Kidney (tissue), 14 donors: ENCODE measurements around the gene WWP2. TPM values are rescaled to one million over a fixed set of nuclear protein-coding genes. Genes with fewer than 3 reads are reported as not detected.

Experiments
- DNase-seq, 5 donors: peaks; one replicate each; pipeline ENCODE4 v3.0.0-alpha.2; 2013 to 2020
- FAIRE-seq: peaks from 2 replicates; lab custom pipeline; 2012; peaks lifted over from hg19 to GRCh38; lab: Jason Lieb, UNC
- H3K27ac ChIP-seq, 2 donors: one replicate each; pipeline ENCODE4 v1.7.0; 2013; ENCODE audit warnings: low read depth in 2 of 2, low read length in 2 of 2, inconsistent platforms in 1 of 2
- H3K27me3 ChIP-seq: one replicate; pipeline ENCODE4 v1.7.1; 2013; ENCODE audit warnings: low read length, inconsistent platforms; ENCODE audit not compliant: control insufficient read depth, insufficient read depth
- H3K36me3 ChIP-seq, 3 donors: one replicate each; pipeline versions ENCODE4 v1.7.0 to v1.7.1; 2013; ENCODE audit warnings: low read length in 3 of 3, control low read depth in 1 of 3, inconsistent platforms in 1 of 3; ENCODE audit not compliant: insufficient read depth in 3 of 3, control insufficient read depth in 2 of 3
- H3K4me1 ChIP-seq, 3 donors: one replicate each; pipeline versions ENCODE4 v1.7.0 to v1.7.1; 2013; ENCODE audit warnings: low read length in 3 of 3, inconsistent platforms in 1 of 3, low read depth in 1 of 3; ENCODE audit not compliant: control insufficient read depth in 2 of 3, insufficient read depth in 2 of 3
- H3K4me3 ChIP-seq, 3 donors: one replicate each; pipeline versions ENCODE4 v1.7.0 to v1.8.1; 2013; ENCODE audit warnings: low read length in 3 of 3, control low read depth in 1 of 3, inconsistent platforms in 1 of 3
- H3K9ac ChIP-seq, 3 donors: one replicate each; pipeline versions ENCODE4 v1.7.0 to v1.7.1; 2013; ENCODE audit warnings: low read length in 3 of 3, control low read depth in 1 of 3, inconsistent platforms in 1 of 3
- H3K9me3 ChIP-seq, 3 donors: one replicate each; pipeline versions ENCODE4 v1.7.0 to v1.7.1; 2013; ENCODE audit warnings: low read length in 3 of 3, control low read depth in 1 of 3, inconsistent platforms in 1 of 3; ENCODE audit not compliant: control insufficient read depth in 2 of 3, insufficient read depth in 1 of 3
- intact Hi-C: fragments of 100-400 bp; cut with DNase I; formaldehyde crosslinking; loops from one replicate; pipeline ENCODE4 v1.11.1; 2022
- polyA plus RNA-seq: library from polyadenylated mRNA; stranded (reverse); fragments of 350-450 nt; fragmentation: Illumina TruSeq; extraction: RNeasy Lipid Tissue Mini Kit (QIAGEN cat#74804); gene quantifications from one replicate; pipeline ENCODE4 v1.2.3, GENCODE V29; 2014; ENCODE audit warnings: low read depth, low replicate concordance; ENCODE audit not compliant: insufficient read depth
- total RNA-seq: library from RNA; stranded (reverse); fragmentation: NEBNext Ultra II Directional; extraction: Animal tissue kit (Norgen Biotek cat#: 25700); gene quantifications from one replicate; pipeline ENCODE4 v1.2.1, GENCODE V29; 2021
- TF ChIP-seq, protein P1 (sequence below): IDR thresholded peaks from 3 replicates; pipeline ENCODE4 v1.5.1; 2012; ENCODE audit warnings: mild to moderate bottlenecking, moderate library complexity, borderline replicate concordance; ENCODE audit not compliant: insufficient read depth; ENCODE audit errors: extremely low read depth
- donor health status: control.
- donor health status: control.
- donor health status: control.
- donor health status: control.
- donor health status: control.
- donor health status: DM: yes; HTN: yes; CAD: no.
- donor health status: Normal renal cell carcinoma (clear cell type).

WWP2 gene
- total and polyA plus RNA-seq, 2 donors from 2014 or later = 30.0 to 128 TPM

DNA sequence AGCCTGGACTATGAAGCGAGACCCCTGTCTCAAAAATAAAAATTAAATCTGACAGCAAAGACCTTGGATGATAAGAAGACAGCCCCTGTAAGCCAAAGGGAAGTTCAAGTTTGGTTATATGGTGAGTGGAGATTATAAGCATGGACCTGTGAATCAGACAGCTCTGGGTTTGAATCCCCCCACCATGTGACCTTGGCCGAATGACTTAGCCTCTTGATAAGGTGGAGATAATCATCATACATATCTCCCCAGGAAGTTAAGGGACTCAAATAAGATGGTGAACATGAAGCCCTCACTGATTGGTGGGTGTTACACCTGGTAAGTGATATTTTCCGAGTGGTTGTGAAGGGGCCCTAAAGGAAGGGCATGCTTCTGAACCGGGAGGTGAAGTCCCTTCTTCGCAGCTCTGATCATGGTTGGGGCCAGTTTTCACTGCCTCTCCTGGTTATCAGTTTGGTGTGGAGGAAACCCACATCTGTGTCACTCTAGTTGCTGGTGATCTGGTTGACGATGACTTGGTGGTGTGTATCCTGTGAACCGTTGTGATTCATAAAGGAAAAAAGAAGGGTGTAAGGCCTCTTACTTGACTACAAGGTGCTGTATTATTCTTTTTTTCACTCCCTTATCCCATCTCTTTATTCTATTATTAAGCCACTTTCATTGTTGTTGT is 127.3 kb downstream of the WWP2 start:
- FAIRE-seq = no peak
- Histone ChIP-seq H3K9me3 (no peaks in the 10 kb centered on the region), H3K36me3 (peaks cover 0 to 5% (median 3%) of the 10 kb centered on the region in 3 donors), H3K4me3 (no peak overlapping the region), H3K27ac (peak overlapping the region; percentile 88 to 93), H3K9ac (peak overlapping the region in 1 of 3 donors; percentile 36), H3K27me3 (no peaks in the 10 kb centered on the region), H3K4me1 (peaks cover 9 to 26% (median 21%) of the 10 kb centered on the region in 3 donors)
- TF ChIP-seq, protein P1, sequence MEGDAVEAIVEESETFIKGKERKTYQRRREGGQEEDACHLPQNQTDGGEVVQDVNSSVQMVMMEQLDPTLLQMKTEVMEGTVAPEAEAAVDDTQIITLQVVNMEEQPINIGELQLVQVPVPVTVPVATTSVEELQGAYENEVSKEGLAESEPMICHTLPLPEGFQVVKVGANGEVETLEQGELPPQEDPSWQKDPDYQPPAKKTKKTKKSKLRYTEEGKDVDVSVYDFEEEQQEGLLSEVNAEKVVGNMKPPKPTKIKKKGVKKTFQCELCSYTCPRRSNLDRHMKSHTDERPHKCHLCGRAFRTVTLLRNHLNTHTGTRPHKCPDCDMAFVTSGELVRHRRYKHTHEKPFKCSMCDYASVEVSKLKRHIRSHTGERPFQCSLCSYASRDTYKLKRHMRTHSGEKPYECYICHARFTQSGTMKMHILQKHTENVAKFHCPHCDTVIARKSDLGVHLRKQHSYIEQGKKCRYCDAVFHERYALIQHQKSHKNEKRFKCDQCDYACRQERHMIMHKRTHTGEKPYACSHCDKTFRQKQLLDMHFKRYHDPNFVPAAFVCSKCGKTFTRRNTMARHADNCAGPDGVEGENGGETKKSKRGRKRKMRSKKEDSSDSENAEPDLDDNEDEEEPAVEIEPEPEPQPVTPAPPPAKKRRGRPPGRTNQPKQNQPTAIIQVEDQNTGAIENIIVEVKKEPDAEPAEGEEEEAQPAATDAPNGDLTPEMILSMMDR = no peak
- intact Hi-C loops = no loop called here
- DNase-seq = no peak

DNA sequence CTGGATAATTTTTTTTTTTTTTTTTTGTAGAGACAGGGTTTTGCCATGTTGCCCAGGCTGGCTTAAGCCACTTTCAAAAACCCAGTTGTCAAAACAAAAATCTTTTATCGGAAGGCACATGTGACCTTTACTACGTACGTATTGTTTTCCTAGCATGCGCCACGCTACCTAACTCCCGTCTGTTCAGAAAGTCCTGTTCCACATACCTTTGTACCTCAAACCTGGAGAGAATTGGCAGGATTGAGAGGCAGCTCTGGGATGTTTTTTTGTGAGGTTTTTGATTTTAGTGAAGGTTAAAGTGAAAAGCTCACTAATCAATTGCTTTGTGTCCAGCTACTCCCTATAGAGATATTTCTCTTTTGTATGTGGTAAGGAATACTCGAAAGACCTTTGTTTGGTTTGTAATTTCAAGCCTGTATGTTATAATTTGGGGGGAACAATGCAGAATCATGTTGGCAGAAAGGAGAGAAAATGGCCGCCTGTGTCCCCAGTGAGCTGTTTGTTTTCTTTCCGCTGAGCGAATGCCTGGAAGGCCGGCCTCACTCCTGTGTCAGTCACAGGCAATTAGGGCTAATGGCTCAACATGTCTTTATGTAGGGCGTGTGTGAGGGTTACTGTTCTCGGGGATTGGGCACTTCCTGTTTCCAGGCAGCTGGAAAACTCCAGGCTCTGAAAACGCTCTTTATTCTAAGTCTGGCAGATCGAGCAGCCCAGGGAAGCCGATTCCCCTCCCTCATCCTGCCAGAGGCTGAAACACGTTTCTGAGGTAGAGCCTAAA is 128.2 kb downstream of the WWP2 start:
- TF ChIP-seq, protein P1 = no peak
- Histone ChIP-seq H3K4me1 (peaks cover 9 to 26% (median 21%) of the 10 kb centered on the region in 3 donors), H3K9ac (peak overlapping the region in 2 of 3 donors; percentile 0 to 68), H3K27ac (peak overlapping the region; percentile 88 to 93), H3K4me3 (peak overlapping the region in 2 of 3 donors; percentile 11 to 20), H3K9me3 (no peaks in the 10 kb centered on the region), H3K36me3 (peaks cover 0 to 5% (median 3%) of the 10 kb centered on the region in 3 donors), H3K27me3 (no peaks in the 10 kb centered on the region)
- FAIRE-seq (no peak), DNase-seq (peak; percentile 83 to 95 (median 90))
- intact Hi-C loops = no loop called here

DNA sequence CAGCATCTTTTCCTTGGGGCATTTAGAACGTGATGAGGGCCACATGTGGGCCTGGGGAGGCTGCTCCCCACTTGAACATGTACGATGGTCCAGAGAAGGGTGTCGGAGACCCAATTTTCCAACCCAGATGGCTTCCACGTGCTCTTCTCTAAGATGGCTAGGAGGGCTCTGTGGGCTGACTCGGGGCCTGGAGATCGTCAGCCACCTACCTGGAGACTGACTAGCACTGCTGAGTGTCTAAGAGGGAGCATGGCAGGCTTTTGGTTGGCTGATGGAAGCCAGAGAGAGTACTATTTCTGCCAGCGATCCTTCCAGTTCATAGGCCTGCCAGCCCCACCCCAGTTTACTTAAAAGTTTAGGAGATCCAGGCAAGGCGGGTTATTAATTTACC is 128.8 kb downstream of the WWP2 start:
- peak overlapping the region; percentile 88 to 93 for H3K27ac ChIP-seq
- peaks cover 9 to 26% (median 21%) of the 10 kb centered on the region in 3 donors for H3K4me1 ChIP-seq
- TF ChIP-seq, protein P1 = no peak
- peak overlapping the region in 1 of 3 donors; percentile 68 for H3K9ac ChIP-seq
- DNase-seq (no peak), FAIRE-seq (no peak)
- peaks cover 0 to 5% (median 3%) of the 10 kb centered on the region in 3 donors for H3K36me3 ChIP-seq
- peak overlapping the region in 1 of 3 donors; percentile 11 for H3K4me3 ChIP-seq
- H3K9me3 ChIP-seq = no peaks in the 10 kb centered on the region
- intact Hi-C loops = no loop called here
- no peaks in the 10 kb centered on the region for H3K27me3 ChIP-seq
